HG02852 (cell line): Measurements from ENCODE around the gene MTMR11.

Experiments
- ATAC-seq: cut with Tn5 transposase; IDR thresholded peaks from one replicate; pipeline ENCODE4 v1.9.1; 2021; ENCODE audit warnings: mild to moderate bottlenecking, moderate library complexity; ENCODE audit not compliant: unreplicated experiment

Gene MTMR11

DNA sequence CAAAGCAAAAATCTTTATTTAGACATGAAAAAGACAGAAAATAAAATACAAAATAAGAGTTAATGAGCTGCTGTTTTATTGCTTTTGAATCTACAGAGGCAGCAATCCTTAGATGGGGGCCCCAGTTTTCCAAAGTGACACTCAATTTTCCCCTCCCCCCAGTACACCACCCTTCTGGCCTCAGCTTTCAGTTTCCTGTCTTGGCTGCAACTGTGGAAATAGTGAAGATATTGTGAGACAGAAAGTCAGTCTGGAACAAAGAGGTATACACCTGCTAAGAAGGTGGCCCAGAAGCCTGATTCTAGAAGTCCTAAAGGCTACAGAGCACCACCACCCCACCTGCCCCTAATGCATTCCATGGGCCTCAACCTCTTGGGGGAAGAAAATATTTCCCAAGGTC is 1.1 kb upstream of the MTMR11 start:
- no peak for ATAC-seq

DNA sequence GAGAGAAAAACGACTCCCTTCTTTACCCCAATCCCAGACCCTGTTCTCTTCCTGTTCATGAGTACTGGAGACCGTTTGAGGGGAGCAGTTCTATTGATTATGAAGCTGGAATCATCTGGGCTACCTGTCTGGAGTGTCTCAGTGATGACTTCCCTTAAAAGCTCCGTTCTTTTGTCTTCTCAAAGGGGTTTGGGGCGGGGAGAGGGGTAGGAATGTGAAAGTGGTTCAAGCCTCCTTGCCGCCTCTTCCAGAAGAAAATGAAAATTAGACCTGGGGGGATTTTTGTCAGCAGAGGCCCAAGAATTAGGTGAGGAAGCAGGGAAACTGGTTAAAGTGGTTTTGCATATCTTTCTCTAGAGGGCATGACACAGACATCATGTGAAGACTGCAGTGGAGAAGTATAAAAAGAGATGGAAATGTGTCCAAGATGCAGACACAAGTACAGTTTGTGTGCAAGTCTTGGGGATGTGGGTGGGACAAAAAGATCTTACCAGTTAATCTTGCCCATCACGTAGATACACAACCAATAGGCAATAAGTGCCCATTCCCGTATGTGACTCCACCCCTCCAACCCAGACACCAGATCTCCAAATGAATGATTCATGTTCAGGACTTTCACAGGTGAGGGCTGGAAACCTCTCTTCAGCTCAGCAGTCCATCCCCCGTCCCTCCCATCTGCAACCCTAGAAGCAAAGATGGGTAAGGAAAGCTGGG is 470 bp upstream of the MTMR11 start:
- no peak for ATAC-seq

DNA sequence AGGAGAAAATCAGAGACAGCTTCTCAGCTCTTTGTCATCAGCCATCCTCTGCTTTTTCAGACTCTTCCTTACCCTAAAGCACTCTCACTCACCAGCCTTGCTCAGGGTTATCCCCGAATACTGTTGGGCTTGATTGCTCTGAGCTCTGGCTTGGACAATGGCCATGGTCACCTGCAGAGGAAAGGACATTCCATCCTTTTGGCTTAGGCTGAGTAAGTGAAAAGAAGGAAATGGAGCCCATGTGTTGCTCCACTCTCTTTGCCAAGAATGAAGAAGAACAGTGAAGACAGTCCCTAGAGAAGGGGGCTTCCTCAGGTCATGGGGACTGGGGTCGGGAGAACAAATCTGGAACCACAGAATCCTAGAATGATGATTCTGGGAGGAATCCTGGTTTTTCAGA is 2.3 kb downstream of the MTMR11 start:
- ATAC-seq: no peak

DNA sequence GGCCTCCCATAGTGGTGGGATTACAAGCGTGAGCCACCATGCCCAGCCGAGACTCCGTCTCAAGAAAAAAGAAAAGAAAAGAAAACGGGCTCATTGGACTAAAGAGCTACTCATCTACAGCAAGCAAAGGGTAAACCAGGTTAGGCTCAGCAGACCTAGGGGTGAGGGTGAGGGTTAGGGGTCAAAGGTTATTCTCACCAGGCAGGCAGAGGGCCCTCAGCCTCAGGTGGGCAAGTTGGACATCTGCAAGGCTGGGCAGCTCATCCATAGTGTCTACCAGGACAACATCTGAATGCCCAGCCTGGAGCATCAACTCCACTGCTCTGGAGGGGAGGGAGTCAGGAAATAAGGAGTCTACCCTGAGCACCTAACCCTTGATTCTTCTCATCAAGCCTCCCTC is 3.5 kb downstream of the MTMR11 start:
- no peak for ATAC-seq

DNA sequence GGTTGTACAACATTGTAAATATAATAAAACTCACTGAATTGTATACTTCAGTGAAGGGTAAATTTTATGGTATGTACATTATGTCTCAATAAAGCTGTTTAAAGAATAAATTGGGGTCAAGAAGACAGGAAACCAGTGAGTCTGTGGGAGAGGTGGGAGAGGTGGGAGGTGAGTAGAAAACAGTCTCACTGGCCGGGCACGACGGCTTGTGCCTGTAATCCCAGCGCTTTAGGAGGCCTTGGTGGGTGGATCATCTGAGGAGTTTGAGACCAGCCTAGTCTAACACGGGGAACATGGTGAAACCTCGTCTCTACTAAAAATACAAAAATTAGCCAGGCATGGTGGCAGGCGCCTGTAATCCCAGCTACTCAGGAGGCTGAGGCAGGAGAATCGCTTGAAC is 4.2 kb downstream of the MTMR11 start:
- no peak for ATAC-seq

DNA sequence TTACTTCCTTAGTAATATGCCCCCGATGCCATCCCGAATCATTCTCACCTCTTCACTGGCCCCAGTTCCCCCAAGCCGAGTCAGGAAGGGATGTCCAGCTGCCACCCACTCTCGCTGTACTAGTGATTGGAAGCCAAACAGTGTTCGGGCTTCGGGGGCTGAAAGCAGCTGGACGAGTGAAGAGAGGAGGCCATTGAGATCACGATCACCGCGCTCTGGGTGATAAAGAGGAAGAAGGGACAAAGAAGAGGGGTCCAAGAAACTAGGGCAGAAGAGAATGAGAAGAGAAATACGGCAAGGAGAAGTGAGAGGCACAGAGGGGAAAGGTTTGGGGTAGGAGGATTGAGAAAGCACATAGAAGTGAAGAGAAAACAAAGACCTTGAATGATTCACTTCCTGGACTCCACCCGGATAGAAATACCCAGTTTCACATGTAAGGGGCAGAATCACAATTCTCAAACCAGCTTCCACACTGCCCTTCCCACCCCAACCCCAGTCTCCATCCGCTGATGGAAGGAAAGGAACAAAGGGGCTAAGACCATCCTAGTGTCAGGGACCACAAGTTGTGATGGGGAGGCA is 5.4 kb downstream of the MTMR11 start:
- no peak for ATAC-seq

DNA sequence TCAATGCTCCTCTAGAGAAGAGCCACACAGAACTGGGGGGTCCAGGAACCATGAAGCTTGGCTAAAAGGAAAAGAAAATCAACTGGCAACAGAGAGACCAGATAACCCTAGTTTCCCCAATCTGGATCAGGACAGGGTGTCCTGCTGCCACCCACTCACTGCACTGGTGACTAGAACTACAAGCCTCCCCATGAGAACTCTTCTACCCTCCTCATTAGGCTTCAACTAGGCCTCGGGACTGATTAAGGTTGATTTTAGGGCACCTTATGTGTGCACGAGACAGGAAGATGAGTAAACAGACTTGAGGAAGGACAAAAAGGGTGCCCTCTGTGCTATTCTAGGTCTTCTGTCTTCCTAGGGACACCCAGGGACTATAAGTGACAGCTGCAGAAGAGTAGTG is 6.8 kb downstream of the MTMR11 start:
- no peak for ATAC-seq

DNA sequence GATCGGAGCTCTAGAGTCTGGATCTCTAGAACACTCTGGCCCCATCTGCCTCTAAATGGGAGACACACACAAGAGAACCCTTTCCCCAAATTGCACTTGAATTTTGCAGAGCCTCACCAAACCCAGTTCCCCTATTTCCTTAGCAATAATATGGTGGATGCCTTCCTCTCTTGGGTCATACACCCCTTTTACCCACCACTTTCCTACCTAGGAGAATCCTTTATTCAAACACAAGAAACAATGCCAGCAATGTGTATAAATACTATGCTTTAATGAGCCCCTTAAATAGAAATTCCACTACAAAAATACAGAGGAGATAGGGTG is 8.3 kb downstream of the MTMR11 start:
- no peak for ATAC-seq

DNA sequence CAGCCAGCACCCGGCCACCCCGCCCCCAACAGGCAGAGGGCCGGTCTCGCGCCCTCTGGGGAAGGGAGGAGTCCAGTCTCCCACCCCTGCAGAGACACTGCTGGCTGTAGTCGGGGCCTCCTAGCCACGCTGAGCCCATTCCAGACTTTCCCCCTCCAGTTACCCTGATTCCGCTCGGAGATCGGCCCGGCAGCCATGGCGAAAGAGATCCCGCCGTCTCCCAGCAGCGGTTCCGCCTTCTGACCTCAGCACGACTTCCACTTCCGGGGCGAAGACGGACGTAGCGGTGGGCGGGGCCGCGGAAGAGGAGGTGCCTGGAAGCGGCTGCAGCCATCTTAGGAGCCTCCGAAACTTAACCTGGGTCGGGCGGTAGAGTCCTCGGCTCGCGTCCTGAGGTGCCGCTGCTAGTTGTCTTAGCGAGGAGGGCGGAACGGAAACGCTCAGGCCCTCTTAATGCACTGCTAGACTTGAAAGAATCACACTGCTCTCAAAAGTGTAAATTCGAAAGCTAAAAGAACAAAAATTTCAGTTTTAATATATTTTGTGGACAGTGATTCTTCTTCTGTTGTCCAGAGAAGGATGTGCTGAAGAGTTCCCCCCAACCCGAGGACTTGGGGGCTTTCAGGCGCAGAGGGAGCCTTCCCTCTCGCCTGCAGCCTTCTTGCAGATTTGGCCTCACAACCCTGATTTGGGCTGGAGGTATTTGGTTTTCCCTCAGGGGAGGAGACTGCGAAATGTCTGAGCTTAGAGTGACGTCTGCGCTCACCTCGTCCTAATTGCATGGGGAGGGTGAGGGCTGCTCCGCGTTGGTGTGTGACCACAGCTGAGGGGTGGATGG is 8.9 kb downstream of the MTMR11 start, which contains the start of gene SF3B4:
TSS of gene SF3B4 (minus strand) at position 241 of the 838 bp plus-strand sequence. CDS start at position 197, 44 bp downstream.
- peak; percentile 95 for ATAC-seq

DNA sequence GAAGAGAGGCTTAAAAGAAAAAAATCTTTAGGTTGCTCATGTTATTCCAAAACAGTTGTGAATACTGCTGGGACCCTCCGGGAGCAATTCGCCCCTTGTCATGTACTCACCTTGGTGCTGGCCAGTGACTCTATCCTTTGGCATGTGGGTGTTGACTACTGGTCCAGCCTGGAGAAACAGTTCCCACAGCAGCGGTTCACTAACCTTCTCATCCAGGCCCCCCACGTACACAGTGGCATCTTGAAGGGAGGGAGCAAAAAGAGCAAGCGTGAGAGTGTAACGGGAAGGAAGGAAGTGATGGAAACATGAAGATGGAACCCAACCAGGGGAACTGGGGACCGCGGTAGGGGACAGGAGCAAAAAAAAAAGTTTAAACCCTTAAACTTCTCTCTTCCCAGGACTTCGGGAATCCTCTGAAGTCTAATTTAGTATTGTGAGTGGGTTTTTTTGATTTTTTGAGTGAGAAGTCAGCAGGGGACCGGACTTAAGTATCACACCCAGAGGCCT is 9.6 kb downstream of the MTMR11 start:
- no peak for ATAC-seq

DNA sequence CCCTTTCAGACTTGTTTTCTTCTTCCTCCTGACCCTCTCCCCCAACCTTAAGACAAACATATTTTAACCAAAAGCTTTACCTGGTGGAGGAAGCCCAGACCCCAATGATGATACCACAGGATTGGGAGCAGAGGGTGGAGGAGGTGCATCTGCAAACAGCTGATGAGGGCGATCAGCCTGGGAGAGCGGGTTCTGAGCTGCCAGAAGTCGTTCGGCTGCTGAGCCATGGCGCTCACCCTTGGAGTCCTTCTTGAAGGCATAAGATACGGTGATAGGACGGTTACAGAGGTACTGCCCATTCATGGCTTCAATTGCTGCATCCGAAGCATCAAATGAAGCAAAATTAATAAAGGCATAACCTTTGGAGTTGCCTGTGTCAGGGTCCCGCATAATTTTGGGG is 10.4 kb downstream of the MTMR11 start:
- no peak for ATAC-seq

DNA sequence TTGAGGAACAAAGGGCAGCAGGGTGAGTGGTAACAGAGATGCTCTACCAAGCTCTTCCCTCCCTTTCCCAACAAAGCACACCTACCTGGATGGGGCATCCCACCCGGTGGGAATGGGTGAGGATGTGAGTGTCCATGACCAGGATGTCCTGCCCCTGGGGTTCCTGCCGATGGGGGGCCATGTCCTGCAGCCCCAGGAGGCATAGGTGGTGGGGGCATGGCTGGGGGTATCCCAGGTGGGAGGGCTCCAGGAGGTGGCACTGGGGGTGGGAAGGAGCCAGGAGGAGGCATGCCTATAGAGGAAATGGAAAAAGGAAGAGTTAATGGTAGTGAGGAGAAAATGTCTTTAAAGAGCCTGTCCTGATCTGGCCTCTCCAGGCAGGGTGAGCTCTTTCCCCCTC is 10.9 kb downstream of the MTMR11 start:
- no peak for ATAC-seq

DNA sequence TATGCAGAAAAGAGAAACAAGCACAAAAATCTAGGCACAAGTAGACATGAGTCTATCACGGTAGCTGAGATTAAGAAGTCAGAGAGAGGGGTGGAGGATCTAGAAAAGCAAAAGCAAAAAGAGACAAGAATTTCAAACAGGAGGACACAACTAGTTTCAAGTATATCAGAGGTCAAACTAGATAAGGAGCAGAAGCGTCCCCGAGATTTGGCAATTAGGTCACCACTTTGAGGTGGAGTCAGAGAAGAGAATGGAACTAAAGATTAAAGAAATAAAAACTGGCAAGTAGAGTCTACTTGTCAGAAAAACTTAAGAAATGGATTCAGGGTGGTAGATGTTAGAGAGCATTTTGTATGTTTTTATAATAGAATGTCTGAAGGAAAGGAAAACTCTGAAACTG is 11.3 kb downstream of the MTMR11 start:
- no peak for ATAC-seq

DNA sequence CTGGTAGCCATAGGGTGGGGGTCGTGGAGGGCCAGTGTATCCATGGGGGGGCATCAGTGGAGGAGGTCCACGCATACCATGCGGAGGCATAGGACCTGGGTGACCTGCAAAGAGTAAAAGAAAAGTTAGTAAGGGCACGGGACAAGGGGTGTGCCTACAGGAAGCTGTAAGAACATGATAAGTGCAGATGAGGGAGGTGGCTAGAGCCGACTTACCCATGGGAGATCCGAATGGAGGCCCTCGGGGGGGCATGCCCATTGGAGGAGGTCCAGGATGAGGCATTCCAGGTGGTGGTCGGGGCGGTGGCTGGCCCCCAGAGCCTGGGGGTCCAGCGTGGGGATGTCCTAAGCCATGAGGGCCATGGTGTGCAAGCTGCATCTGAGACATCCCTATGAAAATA is 13.1 kb downstream of the MTMR11 start:
- ATAC-seq: no peak

DNA sequence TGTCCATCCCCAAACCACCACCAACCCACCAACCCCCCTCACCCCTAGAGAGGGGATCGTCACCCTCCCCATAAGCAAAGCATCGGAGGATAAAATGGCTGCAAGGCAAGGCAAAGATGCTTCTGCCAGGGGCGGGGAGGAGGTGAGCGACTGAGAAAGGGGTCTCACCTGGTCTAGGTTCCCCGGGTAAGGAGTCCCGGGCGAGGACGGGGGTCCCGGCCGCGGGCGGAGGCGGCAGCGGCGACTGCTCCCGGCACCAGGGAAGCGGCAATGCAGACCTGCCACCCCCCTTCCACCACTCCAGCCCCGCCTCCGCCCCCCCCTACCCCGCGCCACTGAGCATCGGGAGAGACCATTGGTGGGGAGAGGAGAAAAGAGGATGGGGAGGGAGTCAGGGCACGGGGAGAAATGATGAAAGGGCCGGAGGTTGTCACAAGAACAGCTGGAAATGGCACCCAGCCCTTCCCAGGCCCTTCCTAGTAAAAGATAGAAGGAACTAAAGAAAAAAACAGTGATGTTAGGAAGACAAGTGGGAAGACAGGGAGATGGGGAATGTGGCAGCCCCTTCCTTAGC is 19.0 kb downstream of the MTMR11 start, which contains the start of gene SV2A:
TSS of gene SV2A (minus strand) at position 274 of the 574 bp plus-strand sequence. CDS start 4,004 bp downstream, outside the sequence.
- no peak for ATAC-seq

DNA sequence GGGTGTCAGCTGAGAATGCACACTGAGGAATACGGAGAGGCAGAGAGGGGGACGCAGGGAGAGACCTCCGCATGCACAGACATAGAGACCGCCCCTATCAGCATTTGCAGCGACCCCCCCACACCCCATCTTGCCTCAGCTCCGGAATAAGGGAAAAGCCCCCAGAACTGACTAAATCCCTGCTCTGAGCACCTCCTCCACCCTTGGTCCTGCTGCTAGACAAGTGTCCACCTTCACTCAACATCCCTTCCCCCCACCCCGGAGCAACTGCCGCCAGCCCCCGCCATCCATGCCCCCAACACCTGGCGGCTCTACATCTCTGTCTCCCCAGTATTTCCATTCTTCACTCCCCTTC is 19.8 kb downstream of the MTMR11 start:
- ATAC-seq: no peak

DNA sequence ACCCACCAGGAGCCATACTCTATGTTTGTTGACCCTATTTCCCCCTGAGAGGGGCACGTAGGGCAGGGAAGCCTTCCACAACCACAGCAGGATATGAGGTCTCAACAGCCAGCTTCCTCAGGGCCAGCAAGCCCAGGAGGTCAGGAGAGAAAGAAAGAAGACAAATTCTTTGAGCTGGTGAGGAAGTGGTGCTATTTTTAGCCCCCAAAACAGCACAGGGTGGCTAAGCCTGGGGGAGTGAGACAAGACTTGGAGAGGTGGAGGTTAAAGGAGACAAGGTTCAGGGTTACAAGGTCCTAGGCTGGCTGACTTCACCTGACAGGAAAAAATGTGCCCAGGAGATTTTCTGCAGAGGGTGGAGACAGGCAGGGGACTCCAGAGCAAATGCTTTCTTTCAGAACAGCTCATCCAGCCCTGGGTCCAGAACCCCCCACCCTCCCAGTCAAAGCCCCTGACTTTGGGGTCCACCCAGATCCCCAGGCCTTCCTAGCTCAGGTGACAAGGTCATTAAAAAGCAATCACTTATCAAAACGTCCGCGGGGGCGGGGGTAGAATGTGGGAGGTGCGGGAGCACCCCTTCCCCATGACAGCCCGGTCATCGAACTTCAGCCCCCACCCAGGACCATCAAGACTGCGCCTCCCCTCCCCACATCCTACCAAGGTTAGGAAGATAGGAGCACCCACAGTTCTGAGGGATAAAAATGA is 20.3 kb downstream of the MTMR11 start:
- no peak for ATAC-seq

DNA sequence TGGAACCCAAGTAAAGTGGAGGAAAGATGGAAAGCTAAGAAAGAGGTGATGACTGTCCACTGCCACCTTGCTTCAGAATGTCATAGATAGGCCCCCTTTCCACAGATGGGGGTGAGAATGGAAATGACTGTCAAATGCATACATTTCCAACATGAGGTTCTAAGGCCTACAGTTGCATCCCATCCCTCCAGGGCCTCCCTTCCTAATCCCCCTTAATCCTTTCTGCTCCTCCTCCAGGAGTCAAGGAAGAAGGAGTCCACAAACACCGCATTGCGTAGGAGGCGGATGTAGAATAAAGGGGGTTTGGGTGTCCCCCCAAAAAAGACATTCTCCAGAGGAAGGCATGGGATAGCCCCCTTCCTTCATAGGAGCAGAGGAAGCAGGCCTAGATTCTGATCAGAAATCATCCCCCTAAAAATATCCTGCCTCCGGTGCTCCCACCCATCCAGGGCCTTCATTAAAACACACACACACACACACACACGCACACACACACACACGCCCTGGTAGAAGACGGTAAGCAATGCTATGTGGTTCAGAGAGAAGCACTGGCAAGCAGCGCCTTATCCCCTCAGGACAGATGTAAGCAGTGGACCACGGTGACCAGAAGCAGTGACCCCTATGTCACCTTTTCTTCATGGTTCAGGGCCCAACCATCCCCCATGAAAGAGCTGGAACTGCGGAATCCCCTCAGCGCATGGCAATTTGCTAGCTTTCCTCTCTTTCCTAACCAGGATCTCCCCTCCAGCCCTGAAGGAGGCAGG is 21.1 kb downstream of the MTMR11 start:
- no peak for ATAC-seq

DNA sequence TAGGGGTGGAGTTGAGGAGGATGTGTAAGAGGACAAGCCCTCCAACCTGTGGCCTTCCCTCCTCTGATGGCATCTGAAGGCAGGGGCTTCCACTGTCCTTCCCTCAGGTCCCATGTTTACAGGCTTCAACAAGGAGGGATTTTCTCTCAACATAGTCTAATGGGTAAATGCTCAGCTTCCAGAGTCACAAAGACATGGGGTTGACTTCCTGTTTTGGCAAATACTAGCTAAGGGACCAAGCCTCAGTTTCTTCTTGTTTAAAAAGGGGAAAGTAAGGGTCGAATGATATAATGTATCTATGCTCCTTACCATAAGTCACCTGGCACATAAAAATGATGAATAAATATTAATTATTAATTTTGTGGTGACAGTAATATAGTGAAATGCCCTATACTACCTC is 22.1 kb downstream of the MTMR11 start:
- no peak for ATAC-seq

DNA sequence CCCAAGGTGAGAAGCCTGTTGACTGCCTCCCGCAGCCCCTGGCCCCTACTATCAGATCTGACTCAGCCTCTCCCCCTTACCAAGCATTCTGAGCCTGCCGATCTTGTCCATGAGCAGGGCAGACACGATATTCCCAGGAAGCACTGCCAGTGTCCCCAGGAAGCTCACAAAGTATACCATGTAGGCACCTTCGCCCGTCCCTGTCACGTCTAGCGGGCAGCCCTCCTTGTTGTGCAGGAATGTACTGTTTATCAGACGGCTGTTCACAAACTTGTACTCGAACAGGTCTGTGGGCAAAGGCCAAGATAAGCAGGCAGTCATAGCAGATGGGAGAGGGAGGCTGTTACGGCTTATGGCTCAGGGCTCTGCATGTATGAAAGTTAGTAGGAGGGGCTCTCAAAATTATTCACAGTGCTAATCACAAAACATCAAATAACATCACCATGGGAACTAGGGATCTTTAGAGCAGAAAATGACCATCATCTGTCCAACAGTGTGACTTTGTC is 30.1 kb downstream of the MTMR11 start:
- ATAC-seq: no peak
